GM23248 (cell line): ENCODE data around the gene KDM3A.

ENCODE experiments used
- EZH2 ChIP-seq: fragments of 200-600 bp; sonication (generic); IDR thresholded peaks from 2 replicates; pipeline ENCODE4 v1.6.1; 2018; ENCODE audit warnings: antibody characterized with exemption, mild to moderate bottlenecking; ENCODE audit not compliant: insufficient read depth, poor library complexity, severe bottlenecking
- EZH2phosphoT487 ChIP-seq: fragments of 200-600 bp; sonication (generic); IDR thresholded peaks from 2 replicates; pipeline ENCODE4 v1.6.1; 2018; ENCODE audit warnings: antibody characterized with exemption, moderate library complexity, mild to moderate bottlenecking, low read depth; ENCODE audit not compliant: insufficient read depth

DNA sequence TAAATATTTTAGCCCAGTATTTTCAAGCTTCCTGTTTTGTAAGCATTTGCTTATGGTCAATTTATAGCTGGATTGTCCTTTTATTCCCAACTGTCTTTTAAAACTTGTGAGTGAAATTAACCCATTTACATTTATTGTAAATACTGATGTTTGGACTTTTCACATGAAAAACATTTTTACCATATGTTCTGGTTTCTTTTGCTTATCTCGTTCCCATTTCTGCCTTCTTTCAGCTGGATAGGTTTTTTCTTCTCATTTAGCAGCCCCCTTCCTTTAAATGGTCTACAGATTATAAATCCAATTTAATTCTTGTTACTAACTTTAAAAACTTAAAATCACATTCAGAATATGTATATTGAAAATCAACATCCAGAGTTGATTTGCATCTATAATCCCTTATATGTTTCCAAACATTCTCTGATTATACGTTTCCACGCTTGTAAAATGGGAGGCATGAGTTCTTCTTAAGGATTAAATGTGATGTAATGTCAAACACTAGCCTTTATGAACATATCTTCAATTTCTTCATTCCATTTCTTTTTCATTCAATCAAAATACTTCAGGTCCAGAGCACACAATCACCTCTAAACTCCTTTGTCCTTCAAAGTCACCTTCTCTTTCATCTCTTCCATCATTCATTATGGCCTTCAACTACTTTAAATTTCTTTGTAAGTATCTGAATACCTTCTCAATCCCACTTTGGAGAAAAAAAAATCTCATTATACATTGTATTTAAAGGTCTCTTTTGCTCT lies 1.1 kb upstream of the KDM3A start:
- no peak for TF ChIP-seq EZH2
- TF ChIP-seq EZH2phosphoT487, result no peak
